Mammary epithelial cell (primary cell): ENCODE measurements around the gene POU5F2.

Source experiments
- EZH2 ChIP-seq: IDR thresholded peaks from 2 replicates; pipeline ENCODE4 v1.6.1; 2012; ENCODE audit warnings: low read length, inconsistent platforms, borderline replicate concordance
- TF ChIP-seq, protein P1 (sequence below), 2 donors: IDR thresholded peaks in 1 of 2; conservative IDR thresholded peaks in 1 of 2; 2 replicates each; pipeline ENCODE4 v1.5.1; 2011 to 2012; ENCODE audit warnings: inconsistent platforms in 2 of 2, low read length in 2 of 2, mild to moderate bottlenecking in 2 of 2, control low read depth in 1 of 2, low read depth in 1 of 2; ENCODE audit not compliant: insufficient read depth in 1 of 2; ENCODE audit errors: extremely low read depth in 1 of 2

DNA sequence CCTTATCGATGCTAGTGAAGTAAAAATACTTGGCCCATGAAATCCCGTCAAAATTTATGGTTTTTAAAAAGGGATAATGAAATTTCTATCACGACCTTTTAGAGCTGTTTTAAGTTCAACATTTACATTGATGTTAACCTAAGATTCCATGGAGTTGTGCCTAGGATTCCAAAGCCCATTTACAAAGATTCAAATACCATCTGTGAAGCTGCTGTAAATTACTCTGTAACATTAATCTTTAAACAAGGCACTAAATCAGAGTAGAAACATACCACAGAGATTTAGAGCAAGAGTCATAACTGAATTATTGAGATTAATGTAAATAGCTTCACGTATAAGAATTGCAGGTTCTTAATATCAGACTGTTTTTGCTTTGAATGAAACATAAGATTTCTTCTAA lies 17.7 kb downstream of the POU5F2 start:
- TF ChIP-seq, protein P1, sequence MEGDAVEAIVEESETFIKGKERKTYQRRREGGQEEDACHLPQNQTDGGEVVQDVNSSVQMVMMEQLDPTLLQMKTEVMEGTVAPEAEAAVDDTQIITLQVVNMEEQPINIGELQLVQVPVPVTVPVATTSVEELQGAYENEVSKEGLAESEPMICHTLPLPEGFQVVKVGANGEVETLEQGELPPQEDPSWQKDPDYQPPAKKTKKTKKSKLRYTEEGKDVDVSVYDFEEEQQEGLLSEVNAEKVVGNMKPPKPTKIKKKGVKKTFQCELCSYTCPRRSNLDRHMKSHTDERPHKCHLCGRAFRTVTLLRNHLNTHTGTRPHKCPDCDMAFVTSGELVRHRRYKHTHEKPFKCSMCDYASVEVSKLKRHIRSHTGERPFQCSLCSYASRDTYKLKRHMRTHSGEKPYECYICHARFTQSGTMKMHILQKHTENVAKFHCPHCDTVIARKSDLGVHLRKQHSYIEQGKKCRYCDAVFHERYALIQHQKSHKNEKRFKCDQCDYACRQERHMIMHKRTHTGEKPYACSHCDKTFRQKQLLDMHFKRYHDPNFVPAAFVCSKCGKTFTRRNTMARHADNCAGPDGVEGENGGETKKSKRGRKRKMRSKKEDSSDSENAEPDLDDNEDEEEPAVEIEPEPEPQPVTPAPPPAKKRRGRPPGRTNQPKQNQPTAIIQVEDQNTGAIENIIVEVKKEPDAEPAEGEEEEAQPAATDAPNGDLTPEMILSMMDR (conservative IDR thresholded peaks at IDR 0.05 in 1 of 2, IDR thresholded peaks at IDR 0.05 in 1 of 2; ENCODE audit: extremely low read depth in 1 of 2, insufficient read depth in 1 of 2, low read depth in 1 of 2, low read length in 2 of 2), result no peak
- TF ChIP-seq EZH2, result no peak
